NCI-H2081 treated with DMSO at 0.1 percent for 48 hours (cell line): ENCODE measurements around the gene NCK1.
"Not testable (repeated sequence)": the region's sequence is repeated elsewhere in the genome, so short reads cannot be mapped to it uniquely, and the experiment has no call there.

ENCODE experiments used
- DNase-seq: peaks from one replicate; lab custom pipeline; 2025; lab: John Stamatoyannopoulos, UW

NCK1 gene

DNA sequence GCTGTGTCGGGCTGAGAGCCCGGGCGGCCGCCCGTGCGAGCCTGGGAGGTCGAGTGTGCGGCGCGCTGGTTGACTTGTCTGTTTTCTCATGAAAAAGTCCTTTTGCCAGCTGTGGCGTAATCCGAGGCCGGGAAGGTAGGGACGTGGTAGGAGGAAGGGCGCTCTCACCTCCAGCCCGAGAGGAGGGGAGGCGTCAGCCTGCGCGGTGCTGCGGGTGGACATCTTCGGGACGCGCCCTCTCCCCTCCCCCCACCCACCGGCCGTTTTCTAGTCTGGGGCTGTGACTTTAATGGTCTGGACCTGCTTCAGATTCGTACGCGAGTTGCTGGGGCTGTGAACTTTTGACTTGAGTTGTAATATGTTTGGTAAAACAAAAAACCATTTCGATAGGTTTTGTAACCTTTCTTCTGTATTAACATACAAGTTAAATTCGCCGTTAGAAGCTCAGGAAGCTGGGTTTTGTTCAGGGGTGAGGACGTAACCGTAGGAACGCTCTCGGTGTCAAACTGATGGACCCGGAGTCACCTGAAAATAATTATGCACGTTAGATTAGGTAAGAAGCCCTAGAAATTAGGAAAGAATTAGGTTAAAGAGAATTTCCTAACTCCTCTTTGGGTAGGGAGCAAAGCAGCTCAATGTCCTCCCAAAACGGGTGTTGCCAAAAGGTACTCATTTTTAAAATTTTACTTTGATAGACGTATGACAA lies 762 bp downstream of the NCK1 start:
- DNase-seq = no peak

DNA sequence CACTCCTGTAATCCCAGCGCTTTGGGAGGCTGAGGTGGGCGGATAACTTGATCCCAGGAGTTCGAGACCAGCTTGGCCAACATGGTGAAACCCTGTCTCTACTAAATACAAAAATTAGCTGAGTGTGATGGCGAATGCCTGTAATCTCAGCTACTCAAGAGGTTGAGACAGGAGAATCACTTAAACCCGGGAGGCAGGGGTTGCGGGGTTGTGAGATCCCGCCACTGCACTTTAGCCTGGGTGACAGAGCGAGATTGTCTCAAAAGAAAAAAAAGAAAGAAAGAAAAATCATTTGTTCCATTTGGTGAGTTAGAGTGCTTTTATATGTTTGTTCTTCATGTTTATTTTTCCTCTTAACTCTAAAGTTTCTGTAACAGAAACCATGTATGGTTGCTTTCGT lies 7.3 kb downstream of the NCK1 start:
- DNase-seq = no peak

DNA sequence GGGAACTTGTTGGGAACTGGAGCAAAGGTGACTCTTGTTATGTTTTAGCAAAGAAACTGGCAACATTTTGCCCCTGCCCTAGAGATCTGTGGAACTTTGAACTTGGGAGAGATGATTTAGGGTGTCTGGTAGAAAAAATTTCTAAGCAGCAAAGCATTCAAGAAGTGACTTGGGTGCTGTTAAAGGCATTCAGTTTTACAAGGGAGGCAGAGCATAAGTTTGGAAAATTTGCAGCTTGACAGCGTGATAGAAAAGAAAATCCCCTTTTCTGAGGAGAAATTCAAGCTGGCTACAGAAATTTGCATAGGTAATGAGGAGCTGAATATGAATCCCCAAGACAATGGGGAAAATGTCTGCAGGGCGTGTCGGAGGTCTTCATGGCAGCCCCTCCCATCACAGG lies 10.2 kb downstream of the NCK1 start:
- DNase-seq = not testable (repeated sequence)

DNA sequence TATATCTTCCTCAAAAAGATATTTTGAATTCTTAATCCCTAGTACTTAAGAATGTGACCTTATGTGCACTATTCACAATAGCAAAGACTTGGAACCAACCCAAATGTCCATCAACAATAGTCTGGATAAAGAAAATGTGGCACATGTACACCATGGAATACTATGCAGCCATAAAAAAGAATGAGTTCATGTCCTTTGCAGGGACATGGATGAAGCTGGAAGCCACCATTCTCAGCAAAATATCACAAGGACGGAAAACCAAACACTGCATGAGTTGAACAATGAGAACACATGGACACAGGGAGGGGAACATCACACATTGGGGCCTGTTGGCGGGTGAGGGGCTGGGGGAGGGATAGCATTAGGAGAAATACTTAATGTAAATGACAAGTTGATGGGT lies 17.5 kb downstream of the NCK1 start:
- not testable (repeated sequence) for DNase-seq

DNA sequence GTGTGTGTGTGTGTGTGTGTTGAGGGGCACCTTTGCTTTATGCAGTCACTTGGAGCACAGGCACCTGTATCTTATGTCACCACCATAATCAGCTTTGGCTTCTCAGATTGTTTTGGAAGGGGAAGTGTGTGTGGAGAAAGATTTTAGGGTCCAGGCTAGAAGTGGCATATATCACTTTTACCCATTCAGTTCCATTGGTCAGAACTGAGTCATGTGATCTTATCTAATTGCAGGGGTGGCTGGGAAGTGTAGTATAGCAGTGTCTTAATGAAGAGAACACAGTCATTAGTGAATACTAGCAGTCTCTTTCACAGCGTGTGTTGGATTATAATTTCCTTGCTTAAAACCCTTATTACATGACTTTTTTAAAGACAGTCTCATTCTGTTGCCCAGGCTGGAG lies 20.6 kb downstream of the NCK1 start:
- DNase-seq = no peak

DNA sequence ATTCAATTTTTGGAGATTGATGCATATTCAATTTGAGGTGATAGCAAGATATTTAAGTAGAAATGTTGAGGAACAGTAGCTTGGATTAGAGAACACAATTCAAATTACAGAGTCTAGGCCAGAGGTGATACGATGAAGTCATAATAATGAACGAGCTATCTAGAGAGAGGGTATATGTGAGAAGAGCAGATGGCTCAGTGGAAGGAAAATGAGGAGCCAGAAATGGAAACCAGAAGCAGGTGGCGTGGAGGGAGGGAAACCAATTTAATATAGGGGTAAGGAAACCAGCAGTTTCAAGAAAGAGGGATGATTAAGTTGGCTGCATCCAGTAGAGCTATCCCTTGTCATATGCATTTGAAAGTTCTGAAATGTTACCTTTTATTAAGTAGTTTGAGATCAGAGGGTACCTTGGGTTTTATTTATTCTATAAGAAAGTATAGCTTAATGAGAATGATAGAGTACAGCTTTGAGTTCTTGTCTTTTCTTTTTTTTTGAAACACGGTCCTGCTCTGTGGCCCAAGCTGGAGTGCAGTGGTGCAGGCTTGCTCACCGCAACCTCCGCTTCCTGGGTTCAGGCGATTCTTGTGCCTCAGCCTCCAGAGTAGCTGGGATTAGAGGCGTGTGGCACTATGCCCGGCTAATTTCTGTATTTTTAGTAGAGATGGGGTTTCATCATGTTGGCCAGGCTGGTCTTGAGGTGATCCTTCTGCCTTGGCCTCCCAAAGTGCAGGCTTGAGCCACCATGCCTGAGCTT lies 22.1 kb downstream of the NCK1 start:
- no peak for DNase-seq

DNA sequence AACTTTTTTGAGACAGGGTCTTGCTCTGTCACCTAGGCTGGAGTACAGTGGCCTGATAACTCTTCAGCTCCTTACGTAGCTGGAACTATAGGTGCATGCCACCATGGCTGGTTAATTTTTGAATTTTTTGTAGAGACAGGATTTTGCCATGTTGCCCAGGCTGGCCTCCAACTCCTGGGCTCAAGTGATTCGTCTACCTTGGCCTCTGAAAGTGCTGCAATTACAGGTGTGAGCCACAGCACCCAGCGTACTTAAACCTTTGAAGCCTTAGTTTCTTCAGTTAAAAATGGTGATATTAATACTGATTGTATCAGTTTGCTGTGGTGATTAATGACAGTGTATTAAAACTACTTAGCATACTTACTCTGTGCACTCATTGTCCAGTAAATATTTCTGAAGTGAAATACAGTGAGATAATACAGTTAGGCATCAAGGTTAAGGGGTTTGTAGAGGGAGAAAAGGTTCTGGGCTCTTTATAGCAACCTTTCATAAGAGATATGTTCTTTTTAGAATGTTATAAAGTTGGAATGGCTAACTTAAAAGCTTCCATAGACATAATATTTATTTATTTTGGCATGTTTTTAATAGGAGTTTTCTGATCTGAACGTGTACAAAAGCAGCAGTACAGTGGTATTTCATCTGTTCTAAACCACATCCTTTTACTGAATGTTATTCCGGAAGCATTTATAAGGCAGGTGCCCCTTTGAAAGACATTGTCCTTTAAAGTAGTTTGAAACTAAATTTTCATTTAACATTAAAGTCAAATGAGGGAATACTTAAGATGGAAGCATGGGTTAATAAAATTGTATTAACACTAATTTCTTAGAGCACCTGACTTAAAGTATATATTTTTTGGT lies 23.6 kb downstream of the NCK1 start:
- DNase-seq = no peak

DNA sequence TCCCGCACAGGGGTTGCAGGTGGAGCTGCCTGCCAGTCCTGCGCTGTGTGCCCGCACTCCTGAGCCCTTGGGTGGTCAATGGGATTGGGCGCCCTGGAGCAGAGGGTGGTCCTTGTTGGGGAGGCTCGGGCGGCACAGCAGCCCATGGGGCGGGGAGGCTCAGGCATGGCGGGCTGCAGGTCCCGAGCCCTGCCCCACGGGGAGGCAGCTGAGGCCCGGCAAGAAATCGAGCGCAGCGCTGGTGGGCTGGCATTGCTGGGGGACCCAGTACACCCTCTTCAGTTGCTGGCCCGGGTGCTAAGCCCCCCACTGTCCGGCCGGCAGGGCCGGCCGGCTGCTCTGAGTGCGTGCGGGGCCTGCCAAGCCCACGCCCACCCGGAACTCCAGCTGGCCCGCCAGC lies 27.9 kb downstream of the NCK1 start:
- no peak for DNase-seq

DNA sequence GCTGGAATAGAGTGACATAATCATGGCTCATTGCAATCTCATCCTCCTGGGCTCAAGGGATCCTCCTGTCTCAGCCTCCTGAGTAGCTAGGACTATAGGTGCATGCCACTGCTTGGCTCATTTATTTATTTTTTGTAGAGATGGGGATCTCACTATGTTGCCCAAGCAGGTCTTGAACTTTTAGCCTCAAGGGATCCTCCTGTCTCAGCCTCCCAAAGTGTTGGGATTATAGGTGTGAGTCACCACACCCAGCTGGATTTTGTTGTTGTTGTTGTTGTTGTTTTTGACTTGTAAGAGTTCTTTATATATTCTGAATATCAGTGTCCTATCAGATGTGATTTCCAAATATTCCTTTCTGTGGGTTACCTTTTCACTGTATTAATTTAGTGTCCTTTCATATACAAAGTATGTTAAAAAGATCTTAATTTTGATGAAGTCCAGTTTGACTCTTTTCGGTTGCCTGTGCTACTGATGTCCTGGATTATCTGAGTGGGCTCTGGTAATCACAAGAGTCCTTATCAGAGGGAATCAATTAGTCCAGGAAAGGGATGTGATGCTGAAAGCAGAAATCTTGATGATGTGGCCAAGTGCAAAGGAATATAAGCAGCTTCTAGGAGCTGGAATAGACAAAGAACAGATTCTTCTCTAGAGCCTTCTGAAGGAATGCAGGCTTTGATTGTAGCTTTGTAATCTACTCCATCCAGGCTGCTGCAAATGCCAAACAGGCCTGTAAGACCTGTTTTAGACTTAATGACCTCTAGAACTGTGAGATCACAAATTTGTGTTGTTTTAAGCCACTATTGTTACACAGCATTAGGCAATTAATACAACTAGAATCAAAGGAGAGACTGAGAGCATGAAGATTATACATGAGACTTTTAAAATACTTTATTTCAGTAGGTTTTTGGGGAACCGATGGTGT lies 30.2 kb downstream of the NCK1 start:
- no peak for DNase-seq

DNA sequence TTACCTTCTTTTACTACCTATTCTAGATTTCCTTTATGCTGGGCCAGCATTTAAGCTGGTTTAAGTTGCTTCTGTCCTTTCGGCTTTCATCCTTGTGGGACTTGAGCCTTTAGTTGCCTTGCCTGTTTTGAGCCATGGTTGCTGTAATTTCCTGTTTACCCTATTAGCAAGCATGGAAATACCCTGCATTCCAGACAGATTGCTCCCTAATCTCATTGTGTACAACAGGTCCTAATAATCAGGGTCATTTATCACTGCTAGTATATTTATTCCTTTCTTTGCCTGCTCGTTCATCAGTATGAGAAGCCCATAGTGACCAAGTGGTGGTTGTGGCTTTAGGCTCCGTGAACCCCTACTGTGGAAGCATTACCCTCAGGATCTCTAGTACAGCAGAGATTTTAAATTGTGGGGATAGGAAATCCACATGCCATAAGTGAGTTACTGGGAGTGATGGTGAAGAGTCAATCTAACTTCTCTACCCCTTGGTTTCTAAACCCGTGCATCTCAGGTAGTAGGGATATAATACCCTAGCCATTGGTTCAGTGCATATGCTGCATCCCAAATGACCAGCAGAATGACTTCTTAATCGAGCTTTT lies 31.9 kb downstream of the NCK1 start:
- no peak for DNase-seq

DNA sequence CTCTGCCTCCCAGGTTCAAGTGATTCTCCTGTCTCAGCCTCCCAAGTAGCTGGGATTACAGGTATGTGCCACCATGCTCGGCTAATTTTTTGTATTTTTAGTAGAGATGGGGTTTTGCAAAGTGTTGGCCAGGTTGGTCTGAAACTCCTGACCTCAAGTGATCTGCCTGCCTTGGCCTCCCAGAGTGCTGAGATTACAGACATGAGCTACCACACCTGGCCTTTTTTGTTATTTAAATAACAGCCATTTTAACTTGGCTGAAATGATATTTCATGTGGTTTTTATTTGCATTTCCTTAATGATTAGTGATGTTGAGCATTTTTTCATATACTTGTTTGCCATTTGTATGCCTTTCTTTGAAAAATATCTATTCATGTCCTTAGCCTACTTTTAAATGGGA lies 35.2 kb downstream of the NCK1 start:
- not testable (repeated sequence) for DNase-seq

DNA sequence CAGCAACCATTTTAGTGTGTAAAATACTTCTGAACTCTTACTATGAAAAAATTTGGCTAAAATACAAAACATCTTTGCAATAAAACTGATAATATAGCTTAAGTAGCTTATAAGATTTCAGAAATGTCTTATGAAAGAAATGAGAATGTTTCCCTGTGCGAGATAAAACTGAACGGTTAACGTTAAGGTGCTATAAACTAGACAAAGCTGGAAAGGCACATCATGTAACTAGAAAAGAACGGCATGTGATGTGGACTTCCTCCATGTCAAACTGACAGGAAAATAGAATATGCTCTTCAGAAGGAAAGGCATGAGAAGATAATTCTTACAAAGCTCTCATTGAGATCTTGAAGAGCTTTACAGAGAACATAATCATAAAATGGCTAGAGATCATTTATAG lies 36.5 kb downstream of the NCK1 start:
- DNase-seq = no peak

DNA sequence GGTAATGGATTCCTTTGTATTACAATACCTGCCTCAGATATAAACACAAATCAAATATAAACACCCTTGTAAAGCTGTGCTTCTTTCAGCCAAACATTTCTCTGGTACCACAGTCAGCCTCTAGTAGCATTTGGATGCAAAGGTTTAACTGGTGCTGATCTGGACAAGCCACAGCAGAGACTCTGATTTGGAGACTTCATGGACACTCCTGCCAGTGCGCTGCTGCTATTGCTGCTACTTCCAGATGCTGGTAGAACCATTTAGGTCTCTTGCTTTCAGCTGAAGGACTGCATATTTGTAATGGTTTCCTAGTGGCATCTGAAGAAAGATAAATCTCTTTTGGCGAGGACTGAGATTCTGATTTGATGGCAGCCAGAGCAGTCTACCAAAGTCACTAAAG lies 36.9 kb downstream of the NCK1 start:
- DNase-seq = no peak

DNA sequence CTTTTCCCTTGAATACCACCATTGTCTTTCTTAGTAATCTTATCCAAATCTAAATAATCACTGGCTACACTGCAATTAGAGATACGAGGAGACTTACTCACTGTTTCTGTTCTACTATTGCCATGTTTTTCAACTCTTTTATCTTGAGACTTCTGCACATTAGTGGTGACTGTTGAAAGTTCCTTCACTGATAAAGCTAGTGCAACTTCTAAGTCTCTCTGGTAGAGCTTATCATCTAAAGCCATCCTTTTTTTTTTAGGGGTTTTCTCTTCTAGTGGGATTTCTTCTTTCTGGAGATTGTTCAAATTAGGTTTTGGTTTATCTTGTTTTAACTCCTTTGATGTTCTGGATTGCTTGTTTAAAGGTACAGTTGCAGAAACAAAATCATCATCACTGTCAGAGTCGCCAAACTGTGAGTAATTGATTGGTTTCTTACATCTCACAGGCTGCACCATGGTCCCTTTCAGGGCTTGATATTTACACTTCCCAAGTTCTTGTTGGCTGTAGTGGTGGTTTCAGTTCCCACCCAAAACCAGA lies 37.7 kb downstream of the NCK1 start:
- DNase-seq = no peak

DNA sequence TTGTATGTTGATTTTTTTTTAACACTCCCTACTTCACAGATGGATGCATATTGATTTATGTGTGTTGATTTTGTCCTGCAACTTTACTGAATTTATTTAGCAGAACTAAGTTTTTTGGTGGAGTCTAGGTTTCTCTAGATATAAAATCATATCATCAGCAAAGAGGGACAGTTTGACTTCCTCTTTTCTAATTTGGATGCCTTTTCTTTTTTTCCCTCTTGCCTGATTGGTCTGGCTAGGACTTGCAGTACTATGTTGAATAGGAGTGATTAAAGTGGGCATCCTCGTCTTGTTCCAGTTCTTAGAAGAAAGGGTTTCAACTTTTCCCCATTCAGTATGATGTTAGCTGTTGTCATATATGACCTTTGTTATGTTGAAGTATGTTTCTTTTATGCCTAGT lies 38.7 kb downstream of the NCK1 start:
- not testable (repeated sequence) for DNase-seq

DNA sequence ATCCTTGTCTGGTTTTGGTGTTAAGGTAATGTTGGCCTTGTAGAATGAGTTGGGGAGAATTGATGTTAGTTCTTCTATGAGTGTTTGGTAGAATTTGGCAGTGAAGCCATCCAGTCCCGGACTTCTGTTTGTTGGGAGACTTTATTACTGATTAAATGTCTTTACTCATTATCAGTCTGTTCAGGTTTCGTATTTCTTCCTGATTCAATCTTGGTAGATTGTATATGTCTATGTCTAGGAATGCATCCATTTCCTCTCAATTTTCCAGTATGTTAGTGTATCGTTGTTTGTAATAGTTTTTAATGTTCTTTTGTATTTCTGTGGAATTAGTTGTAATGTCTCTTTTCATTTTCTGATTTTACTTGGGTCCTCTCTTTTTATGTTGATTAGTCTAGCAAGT lies 39.4 kb downstream of the NCK1 start:
- DNase-seq = no peak

DNA sequence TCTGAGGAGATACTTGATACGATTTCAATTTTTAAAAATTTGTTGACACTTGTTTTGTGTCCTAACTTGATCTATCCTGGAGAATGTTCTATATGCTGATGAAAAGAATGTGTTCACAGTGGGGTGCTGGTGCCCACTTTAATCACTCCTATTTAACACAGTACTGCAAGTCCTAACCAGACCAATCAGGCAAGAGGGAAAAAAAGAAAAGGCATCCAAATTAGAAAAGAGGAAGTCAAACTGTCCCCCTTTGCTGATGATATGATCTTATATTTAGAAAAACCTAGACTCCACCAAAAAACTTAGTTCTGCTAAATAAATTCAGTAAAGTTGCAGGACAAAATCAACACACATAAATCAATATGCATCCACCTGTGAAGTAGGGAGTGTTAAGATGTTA lies 40.5 kb downstream of the NCK1 start:
- not testable (repeated sequence) for DNase-seq

DNA sequence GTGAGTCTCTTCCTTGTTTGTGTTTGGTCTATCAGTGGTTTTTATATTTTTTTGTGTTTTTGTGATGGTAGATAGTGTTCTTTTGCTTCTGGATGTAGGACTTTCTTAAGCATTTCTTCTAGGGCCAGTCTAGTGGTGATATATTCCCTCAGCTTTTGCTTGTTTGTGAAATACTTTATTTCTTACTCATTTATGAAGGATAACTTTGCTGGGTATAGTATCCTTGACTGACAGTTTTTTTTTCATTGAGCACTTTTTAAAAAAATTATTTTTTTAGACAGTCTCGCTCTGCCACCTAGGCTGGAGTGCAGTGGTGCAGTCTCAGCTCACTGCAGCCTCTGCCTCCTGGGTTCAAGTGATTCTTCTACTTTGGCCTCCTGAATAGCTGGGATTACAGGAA lies 41.9 kb downstream of the NCK1 start:
- no peak for DNase-seq

DNA sequence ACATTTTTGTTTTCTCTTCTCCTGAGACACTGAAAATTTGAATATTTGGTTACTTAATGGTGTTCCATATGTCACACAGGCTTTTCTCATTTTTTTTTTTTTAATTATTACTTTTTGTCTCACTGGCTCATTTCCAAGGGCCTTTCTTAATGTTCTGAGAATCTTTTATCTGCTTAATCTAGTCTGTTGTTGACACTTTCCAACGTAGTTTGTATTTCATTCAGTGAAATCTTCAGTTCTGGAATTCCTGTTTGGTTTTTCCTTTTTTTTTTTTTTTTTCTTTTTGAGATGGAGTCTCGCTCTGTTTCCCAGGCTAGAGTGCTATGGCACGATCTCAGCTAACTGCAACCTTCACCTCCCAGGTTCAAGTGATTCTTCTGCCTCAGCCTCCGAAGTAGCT lies 42.7 kb downstream of the NCK1 start:
- no peak for DNase-seq

DNA sequence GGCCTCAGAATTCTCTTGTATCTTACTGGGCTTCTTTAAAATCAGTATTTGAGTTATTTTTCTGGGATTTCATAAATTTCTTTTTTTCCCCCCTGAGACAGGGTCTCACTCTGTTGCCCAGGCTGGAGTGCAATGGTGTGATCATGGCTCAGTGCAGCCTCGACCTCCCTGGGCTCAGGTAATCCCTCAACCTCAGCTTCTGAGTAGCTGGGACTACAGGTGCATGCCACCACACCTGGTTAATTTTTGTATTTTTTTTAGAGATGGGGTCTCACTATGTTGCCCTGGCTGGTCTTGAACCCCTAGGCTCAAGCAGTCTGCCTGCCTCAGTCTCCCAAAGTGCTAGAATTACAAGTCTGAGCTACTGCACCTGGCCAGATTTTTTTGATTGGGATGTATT lies 43.5 kb downstream of the NCK1 start:
- no peak for DNase-seq

DNA sequence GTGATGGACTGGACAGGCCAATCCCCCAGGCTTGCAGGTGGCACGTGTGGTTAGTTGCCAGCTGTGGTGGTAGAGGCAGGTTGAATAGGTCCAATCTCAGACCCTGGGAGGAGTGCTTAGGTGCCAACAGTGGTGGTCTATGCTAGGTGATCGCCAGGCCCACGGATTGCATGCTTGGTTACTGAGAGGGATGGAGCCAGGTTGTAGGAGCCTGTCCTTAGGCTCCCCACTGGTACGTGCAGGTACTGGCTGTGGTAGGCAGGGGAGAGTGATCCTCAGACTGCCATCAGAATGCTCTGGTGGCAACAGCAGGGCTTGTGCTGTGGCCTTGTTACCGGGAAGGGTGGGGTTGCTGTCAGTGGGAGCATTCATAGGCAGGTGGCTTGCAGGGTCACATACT lies 44.7 kb downstream of the NCK1 start:
- no peak for DNase-seq
